NT2/D1 (cell line): Measurements from ENCODE around the gene AJUBA.
"Not testable (repeated sequence)": the region's sequence is repeated elsewhere in the genome, so short reads cannot be mapped to it uniquely, and the experiment has no call there.

Experiments
- DNase-seq: peaks from one replicate; pipeline ENCODE4 v3.0.0-alpha.2; 2011; ENCODE audit warnings: low read depth, low spot score
- H3K27me3 ChIP-seq: 2 replicates; pipeline ENCODE4 v1.6.0; 2011; ENCODE audit warnings: mild to moderate bottlenecking; ENCODE audit not compliant: insufficient read length, insufficient read depth
- H3K36me3 ChIP-seq: 2 replicates; pipeline ENCODE4 v1.6.1; 2011; ENCODE audit warnings: mild to moderate bottlenecking, low read length, mixed read lengths; ENCODE audit not compliant: insufficient read depth, insufficient read length
- H3K4me1 ChIP-seq: 2 replicates; pipeline ENCODE4 v1.5.1; 2011; ENCODE audit not compliant: insufficient read depth, insufficient read length
- H3K4me3 ChIP-seq: 2 replicates; pipeline ENCODE4 v1.5.1; 2011; ENCODE audit warnings: low read depth; ENCODE audit not compliant: insufficient read length
- H3K9ac ChIP-seq: 2 replicates; pipeline ENCODE4 v1.6.0; 2011; ENCODE audit warnings: low read depth; ENCODE audit not compliant: insufficient read length
- H3K9me3 ChIP-seq: 2 replicates; pipeline ENCODE4 v1.5.1; 2011; ENCODE audit warnings: mild to moderate bottlenecking, low read length; ENCODE audit not compliant: insufficient read depth
- SUZ12 ChIP-seq: IDR thresholded peaks from 2 replicates; pipeline ENCODE4 v1.6.1; 2011; ENCODE audit not compliant: insufficient read length, insufficient read depth; ENCODE audit errors: extremely low read depth
- YY1 ChIP-seq: IDR thresholded peaks from 2 replicates; pipeline ENCODE4 v1.6.1; 2011; ENCODE audit not compliant: insufficient read length, insufficient read depth
- ZNF274 ChIP-seq: IDR thresholded peaks from 2 replicates; pipeline ENCODE4 v1.6.1; 2011; ENCODE audit warnings: mild to moderate bottlenecking, low read depth, low read length

The AJUBA gene

GRCh38 chr14:23023022-23023794 is 40.9 kb upstream of the AJUBA start:
- Histone ChIP-seq H3K9me3 (no peaks in the 10 kb centered on the region), H3K4me1 (peaks cover 11% of the 10 kb centered on the region), H3K36me3 (peaks cover 62% of the 10 kb centered on the region), H3K9ac (no peak overlapping the region), H3K4me3 (no peak overlapping the region), H3K27me3 (no peaks in the 10 kb centered on the region)
- DNase-seq: no peak
- TF ChIP-seq YY1 (no peak), ZNF274 (no peak), SUZ12 (no peak)

GRCh38 chr14:23021889-23022442 is 39.6 kb upstream of the AJUBA start:
- Histone ChIP-seq H3K27me3 (no peaks in the 10 kb centered on the region), H3K4me1 (peaks cover 11% of the 10 kb centered on the region), H3K4me3 (no peak overlapping the region), H3K9ac (no peak overlapping the region), H3K9me3 (no peaks in the 10 kb centered on the region), H3K36me3 (peaks cover 55% of the 10 kb centered on the region)
- no peak for DNase-seq
- TF ChIP-seq ZNF274: no peak
- no peak for TF ChIP-seq SUZ12
- TF ChIP-seq YY1: no peak

- H3K27me3 ChIP-seq: no peaks in the 10 kb centered on the region
- H3K4me3 ChIP-seq: no peak overlapping the region
- peaks cover 54% of the 10 kb centered on the region for H3K36me3 ChIP-seq
- H3K9me3 ChIP-seq: no peaks in the 10 kb centered on the region
- TF ChIP-seq SUZ12 (no peak), ZNF274 (no peak), YY1 (no peak)
- DNase-seq: no peak
- H3K4me1 ChIP-seq: peaks cover 11% of the 10 kb centered on the region
- H3K9ac ChIP-seq: no peak overlapping the region
Measured at GRCh38 chr14:23021434-23021833, 39.1 kb upstream of the AJUBA start.

- H3K4me3 ChIP-seq: no peak overlapping the region
- no peak for DNase-seq
- no peaks in the 10 kb centered on the region for H3K27me3 ChIP-seq
- peaks cover 44% of the 10 kb centered on the region for H3K36me3 ChIP-seq
- no peak for TF ChIP-seq SUZ12
- H3K4me1 ChIP-seq: peaks cover 7% of the 10 kb centered on the region
- no peaks in the 10 kb centered on the region for H3K9me3 ChIP-seq
- no peak overlapping the region for H3K9ac ChIP-seq
Measured at GRCh38 chr14:23020143-23021128, 38.1 kb upstream of the AJUBA start.

- H3K9me3 ChIP-seq: no peaks in the 10 kb centered on the region
- TF ChIP-seq YY1 (no peak), ZNF274 (no peak), SUZ12 (no peak)
- DNase-seq: no peak
- no peaks in the 10 kb centered on the region for H3K4me1 ChIP-seq
- H3K36me3 ChIP-seq: peaks cover 23% of the 10 kb centered on the region
- no peaks in the 10 kb centered on the region for H3K27me3 ChIP-seq
- H3K9ac ChIP-seq: no peak overlapping the region
- H3K4me3 ChIP-seq: no peak overlapping the region
Measured at GRCh38 chr14:23018107-23018506, 35.8 kb upstream of the AJUBA start.

- DNase-seq: no peak
- no peaks in the 10 kb centered on the region for H3K9me3 ChIP-seq
Measured at GRCh38 chr14:23017091-23017490, 34.7 kb upstream of the AJUBA start.

GRCh38 chr14:23015618-23016017 is 33.3 kb upstream of the AJUBA start:
- Histone ChIP-seq H3K9ac (no peak overlapping the region), H3K36me3 (peaks cover 4% of the 10 kb centered on the region), H3K9me3 (no peaks in the 10 kb centered on the region), H3K4me3 (no peak overlapping the region), H3K27me3 (no peaks in the 10 kb centered on the region), H3K4me1 (no peaks in the 10 kb centered on the region)
- no peak for TF ChIP-seq YY1
- TF ChIP-seq ZNF274: no peak
- TF ChIP-seq SUZ12: no peak
- DNase-seq: no peak

More at GRCh38 chr14:23017091-23017490, 34.7 kb upstream of the AJUBA start:
- H3K36me3 ChIP-seq: peaks cover 18% of the 10 kb centered on the region
- H3K4me3 ChIP-seq: no peak overlapping the region
- H3K9ac ChIP-seq: no peak overlapping the region
- H3K27me3 ChIP-seq: no peaks in the 10 kb centered on the region
- no peaks in the 10 kb centered on the region for H3K4me1 ChIP-seq
- no peak for TF ChIP-seq SUZ12
- no peak for TF ChIP-seq ZNF274
- TF ChIP-seq YY1: no peak

GRCh38 chr14:23013749-23014054 is 31.4 kb upstream of the AJUBA start:
- H3K36me3 ChIP-seq, DNase-seq, H3K4me3 ChIP-seq, H3K27me3 ChIP-seq, H3K9ac ChIP-seq, H3K4me1 ChIP-seq, H3K9me3 ChIP-seq: not testable (repeated sequence)
